Calu3 (cell line): Measurements from ENCODE around the gene CAMKMT. TPM values are rescaled to one million over a fixed set of nuclear protein-coding genes. Genes with fewer than 3 reads are reported as not detected.

ENCODE experiments used
- BruUV-seq: library from RNA; stranded (reverse); fragments of 400-500 nt; replicated peaks from 2 replicates; lab custom pipeline; 2021; lab: Mats Ljungman, UMichigan
- CTCF ChIA-PET: fragments of 300-600 bp; sonication (Branson Sonifier 250); formaldehyde crosslinking; loops from one replicate; lab custom pipeline; 2022; ENCODE audit warnings: antibody characterized with exemption; lab: Charles Lee
- DNase-seq: peaks from one replicate; pipeline ENCODE4 v3.0.0; 2022
- H3K27ac Mint-ChIP-seq: one replicate; pipeline ENCODE4 v1.8.0; 2022; ENCODE audit warnings: mixed read lengths; ENCODE audit not compliant: unreplicated experiment
- H3K27me3 Mint-ChIP-seq: one replicate; pipeline ENCODE4 v1.8.0; 2022; ENCODE audit warnings: mixed read lengths; ENCODE audit not compliant: unreplicated experiment
- H3K36me3 Mint-ChIP-seq: one replicate; pipeline ENCODE4 v1.8.0; 2022; ENCODE audit warnings: mild to moderate bottlenecking, moderate library complexity, mixed read lengths; ENCODE audit not compliant: insufficient read depth, unreplicated experiment
- H3K4me1 Mint-ChIP-seq: one replicate; pipeline ENCODE4 v1.8.0; 2022; ENCODE audit warnings: mild to moderate bottlenecking, low read depth, mixed read lengths; ENCODE audit not compliant: unreplicated experiment
- H3K4me3 Mint-ChIP-seq: one replicate; pipeline ENCODE4 v1.8.0; 2022; ENCODE audit warnings: mild to moderate bottlenecking, low read depth, moderate library complexity, mixed read lengths; ENCODE audit not compliant: unreplicated experiment
- H3K9me3 Mint-ChIP-seq: one replicate; pipeline ENCODE4 v1.8.0; 2022; ENCODE audit warnings: low read depth, mixed read lengths; ENCODE audit not compliant: unreplicated experiment
- intact Hi-C: fragments of 100-400 bp; cut with micrococcal nuclease; formaldehyde crosslinking; loops from one replicate; pipeline ENCODE4 v1.10.0; 2022; ENCODE audit not compliant: unreplicated experiment
- total RNA-seq: library from RNA; stranded (reverse); gene quantifications from 2 replicates; pipeline ENCODE4 v1.2.3, GENCODE V29; 2022
- TF ChIP-seq, protein P1 (sequence below): fragments of 200-600 bp; IDR thresholded peaks from one replicate; pipeline ENCODE4 v1.8.0; 2022; ENCODE audit warnings: antibody characterized with exemption; ENCODE audit not compliant: unreplicated experiment

The CAMKMT gene
- total RNA-seq, 1 experiment from 2014 or later, result 20.6 TPM

DNA sequence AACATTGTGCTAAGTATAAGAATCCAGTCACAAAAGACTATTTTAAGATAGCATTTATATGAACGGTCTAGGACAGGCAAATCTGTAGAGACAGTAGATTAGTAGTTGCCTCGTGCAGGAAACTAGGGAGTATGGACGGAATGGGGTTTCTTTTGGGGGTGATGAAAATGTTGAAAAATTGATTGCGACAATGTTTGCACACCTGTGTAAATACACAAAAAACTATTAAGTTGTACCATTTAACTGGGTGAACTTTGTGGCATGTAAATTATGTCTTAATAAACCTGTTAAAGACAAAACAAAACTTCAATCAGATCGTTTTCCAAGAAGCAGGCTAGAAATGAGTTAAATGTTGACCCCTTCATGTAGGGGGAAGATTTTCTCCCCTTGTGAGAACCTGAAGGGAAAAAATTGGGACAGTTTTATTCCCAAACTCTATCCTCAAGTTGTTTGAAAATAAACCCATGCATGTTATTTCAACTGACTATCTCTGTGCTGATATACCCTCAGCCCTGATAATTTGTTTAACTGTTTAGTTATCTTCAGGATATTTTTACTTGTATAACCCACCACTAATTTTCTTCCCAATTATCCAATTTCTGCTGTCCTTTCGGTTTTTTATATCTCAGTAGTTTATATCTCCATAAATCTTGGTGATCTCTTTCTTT lies 87.2 kb downstream of the CAMKMT start:
- DNase-seq, result no peak
- no peaks in the 10 kb centered on the region for H3K4me1 Mint-ChIP-seq
- BruUV-seq, result no TSS peak
- no peaks in the 10 kb centered on the region for H3K27me3 Mint-ChIP-seq
- H3K27ac Mint-ChIP-seq, result no peak overlapping the region
- no peaks in the 10 kb centered on the region for H3K36me3 Mint-ChIP-seq
- TF ChIP-seq, protein P1, sequence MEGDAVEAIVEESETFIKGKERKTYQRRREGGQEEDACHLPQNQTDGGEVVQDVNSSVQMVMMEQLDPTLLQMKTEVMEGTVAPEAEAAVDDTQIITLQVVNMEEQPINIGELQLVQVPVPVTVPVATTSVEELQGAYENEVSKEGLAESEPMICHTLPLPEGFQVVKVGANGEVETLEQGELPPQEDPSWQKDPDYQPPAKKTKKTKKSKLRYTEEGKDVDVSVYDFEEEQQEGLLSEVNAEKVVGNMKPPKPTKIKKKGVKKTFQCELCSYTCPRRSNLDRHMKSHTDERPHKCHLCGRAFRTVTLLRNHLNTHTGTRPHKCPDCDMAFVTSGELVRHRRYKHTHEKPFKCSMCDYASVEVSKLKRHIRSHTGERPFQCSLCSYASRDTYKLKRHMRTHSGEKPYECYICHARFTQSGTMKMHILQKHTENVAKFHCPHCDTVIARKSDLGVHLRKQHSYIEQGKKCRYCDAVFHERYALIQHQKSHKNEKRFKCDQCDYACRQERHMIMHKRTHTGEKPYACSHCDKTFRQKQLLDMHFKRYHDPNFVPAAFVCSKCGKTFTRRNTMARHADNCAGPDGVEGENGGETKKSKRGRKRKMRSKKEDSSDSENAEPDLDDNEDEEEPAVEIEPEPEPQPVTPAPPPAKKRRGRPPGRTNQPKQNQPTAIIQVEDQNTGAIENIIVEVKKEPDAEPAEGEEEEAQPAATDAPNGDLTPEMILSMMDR, result no peak
- no peaks in the 10 kb centered on the region for H3K9me3 Mint-ChIP-seq
- H3K4me3 Mint-ChIP-seq, result no peak overlapping the region
- intact Hi-C loops, result no loop called here
- CTCF ChIA-PET, result no interaction called here

DNA sequence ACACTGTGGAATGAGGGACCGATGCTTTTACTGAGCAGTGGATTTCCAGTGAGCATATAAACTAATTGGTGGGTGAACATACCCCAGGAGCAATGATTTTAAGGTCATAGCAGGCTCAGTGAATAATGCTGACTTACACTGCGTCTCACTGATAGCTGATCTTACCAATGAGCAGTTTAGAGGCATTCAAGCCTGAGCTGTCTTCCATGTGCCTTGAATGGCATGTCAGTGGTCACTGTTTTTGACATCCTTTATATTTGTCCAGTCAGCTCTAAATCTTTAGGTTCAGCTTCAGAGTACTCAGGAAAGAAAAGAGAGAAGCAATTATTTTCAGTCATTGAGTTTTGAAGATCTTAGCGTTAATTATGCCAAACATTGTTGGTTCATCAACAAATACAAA lies 88.3 kb downstream of the CAMKMT start:
- H3K4me1 Mint-ChIP-seq, result no peaks in the 10 kb centered on the region
- no TSS peak for BruUV-seq
- DNase-seq, result no peak
- H3K36me3 Mint-ChIP-seq, result no peaks in the 10 kb centered on the region
- no peaks in the 10 kb centered on the region for H3K9me3 Mint-ChIP-seq
- TF ChIP-seq, protein P1, result no peak
- H3K27me3 Mint-ChIP-seq, result no peaks in the 10 kb centered on the region
- H3K4me3 Mint-ChIP-seq, result no peak overlapping the region
- CTCF ChIA-PET, result no interaction called here
- no peak overlapping the region for H3K27ac Mint-ChIP-seq
- intact Hi-C loops, result no loop called here

DNA sequence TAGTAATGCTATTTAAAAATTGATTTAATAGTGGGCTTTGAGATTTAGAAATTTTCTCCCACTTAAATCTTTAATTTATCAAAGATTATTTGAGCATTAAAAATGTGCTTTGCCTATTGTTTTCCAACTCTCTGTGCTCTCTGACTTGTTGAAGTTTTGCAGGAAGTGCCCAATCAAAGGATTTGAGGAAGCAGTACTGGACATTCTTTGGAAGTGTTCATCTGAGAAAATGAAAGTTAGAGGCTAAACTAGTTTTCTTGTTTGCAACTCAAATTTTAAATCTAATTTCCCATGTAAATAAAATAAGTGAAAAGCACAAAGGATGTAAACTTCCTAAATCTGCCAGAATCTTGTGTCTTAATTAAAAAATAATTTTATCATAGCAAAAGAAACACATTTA lies 89.1 kb downstream of the CAMKMT start:
- Mint-ChIP-seq H3K9me3 (no peaks in the 10 kb centered on the region), H3K36me3 (no peaks in the 10 kb centered on the region), H3K27ac (no peak overlapping the region), H3K4me3 (no peak overlapping the region), H3K4me1 (no peaks in the 10 kb centered on the region), H3K27me3 (no peaks in the 10 kb centered on the region)
- CTCF ChIA-PET, result no interaction called here
- TF ChIP-seq, protein P1, result no peak
- intact Hi-C loops, result no loop called here
- no TSS peak for BruUV-seq
- no peak for DNase-seq

DNA sequence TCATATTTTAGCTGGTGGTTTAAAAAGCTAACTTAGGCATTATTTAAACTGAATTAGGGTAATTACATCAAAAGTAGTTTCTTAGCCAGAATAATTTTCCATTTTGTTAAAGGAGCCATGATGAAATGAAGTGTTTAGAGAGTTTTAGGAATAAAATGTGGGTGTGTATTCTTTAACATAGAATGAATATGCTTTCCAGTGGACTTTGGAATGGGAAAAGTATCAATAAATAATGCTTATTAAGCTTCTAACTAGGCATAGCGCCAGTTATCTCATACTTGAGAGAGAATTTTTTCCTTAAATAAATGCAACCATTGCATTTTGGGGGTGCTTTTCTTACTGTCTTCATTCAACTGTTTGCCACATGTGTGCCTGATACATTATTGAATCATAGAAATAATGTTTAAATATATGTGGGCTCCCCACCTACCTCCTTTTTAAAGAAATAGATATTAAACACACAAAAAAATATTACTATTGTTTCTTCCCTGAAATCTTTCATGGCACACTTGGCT lies 90.4 kb downstream of the CAMKMT start:
- intact Hi-C loops, result no loop called here
- Mint-ChIP-seq H3K27me3 (no peaks in the 10 kb centered on the region), H3K9me3 (no peaks in the 10 kb centered on the region), H3K27ac (no peak overlapping the region), H3K4me1 (no peaks in the 10 kb centered on the region), H3K4me3 (no peak overlapping the region), H3K36me3 (no peaks in the 10 kb centered on the region)
- CTCF ChIA-PET, result no interaction called here
- BruUV-seq, result no TSS peak
- TF ChIP-seq, protein P1, result no peak
- DNase-seq, result no peak
